Astrocyte of the spinal cord (primary cell): ENCODE results near the gene PHACTR3.

Experiments
- DNase-seq: peaks from one replicate; pipeline ENCODE4 v3.0.0; 2011; ENCODE audit warnings: low read depth, low spot score
- H3K4me3 ChIP-seq: 2 replicates; pipeline ENCODE4 v1.5.1; 2011; ENCODE audit warnings: low read depth, mild to moderate bottlenecking, low read length, moderate library complexity
- in situ Hi-C: cut with HindIII; loops from 2 replicates; pipeline ENCODE4 v1.10.0; 2017; ENCODE audit warnings: low sequenced_read_pairs
- TF ChIP-seq, protein P1 (sequence below): IDR thresholded peaks from 2 replicates; pipeline ENCODE4 v1.5.1; 2012; ENCODE audit warnings: low read depth, mild to moderate bottlenecking, low read length, inconsistent platforms

The PHACTR3 gene

DNA sequence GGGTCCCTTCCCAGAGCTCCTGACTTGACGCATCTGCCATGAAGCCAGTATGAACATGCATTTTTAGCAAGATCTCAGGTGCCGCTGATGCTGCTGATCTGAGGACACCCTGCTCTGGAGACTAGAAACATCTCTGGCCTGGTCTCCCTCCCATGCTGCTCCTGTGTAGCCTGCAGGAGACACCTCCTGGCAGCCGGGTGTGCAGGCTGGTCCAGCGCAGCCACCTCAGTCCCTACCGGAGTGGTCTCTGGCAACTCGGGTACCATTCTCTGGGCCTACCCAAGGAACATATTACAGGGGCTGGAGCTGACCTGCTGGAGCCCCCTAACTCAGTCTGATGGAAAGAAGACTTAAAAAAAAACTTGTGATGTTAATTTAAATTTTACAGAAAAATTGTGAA is 20.1 kb downstream of the PHACTR3 start:
- TF ChIP-seq, protein P1, sequence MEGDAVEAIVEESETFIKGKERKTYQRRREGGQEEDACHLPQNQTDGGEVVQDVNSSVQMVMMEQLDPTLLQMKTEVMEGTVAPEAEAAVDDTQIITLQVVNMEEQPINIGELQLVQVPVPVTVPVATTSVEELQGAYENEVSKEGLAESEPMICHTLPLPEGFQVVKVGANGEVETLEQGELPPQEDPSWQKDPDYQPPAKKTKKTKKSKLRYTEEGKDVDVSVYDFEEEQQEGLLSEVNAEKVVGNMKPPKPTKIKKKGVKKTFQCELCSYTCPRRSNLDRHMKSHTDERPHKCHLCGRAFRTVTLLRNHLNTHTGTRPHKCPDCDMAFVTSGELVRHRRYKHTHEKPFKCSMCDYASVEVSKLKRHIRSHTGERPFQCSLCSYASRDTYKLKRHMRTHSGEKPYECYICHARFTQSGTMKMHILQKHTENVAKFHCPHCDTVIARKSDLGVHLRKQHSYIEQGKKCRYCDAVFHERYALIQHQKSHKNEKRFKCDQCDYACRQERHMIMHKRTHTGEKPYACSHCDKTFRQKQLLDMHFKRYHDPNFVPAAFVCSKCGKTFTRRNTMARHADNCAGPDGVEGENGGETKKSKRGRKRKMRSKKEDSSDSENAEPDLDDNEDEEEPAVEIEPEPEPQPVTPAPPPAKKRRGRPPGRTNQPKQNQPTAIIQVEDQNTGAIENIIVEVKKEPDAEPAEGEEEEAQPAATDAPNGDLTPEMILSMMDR: no peak
- DNase-seq: no peak

DNA sequence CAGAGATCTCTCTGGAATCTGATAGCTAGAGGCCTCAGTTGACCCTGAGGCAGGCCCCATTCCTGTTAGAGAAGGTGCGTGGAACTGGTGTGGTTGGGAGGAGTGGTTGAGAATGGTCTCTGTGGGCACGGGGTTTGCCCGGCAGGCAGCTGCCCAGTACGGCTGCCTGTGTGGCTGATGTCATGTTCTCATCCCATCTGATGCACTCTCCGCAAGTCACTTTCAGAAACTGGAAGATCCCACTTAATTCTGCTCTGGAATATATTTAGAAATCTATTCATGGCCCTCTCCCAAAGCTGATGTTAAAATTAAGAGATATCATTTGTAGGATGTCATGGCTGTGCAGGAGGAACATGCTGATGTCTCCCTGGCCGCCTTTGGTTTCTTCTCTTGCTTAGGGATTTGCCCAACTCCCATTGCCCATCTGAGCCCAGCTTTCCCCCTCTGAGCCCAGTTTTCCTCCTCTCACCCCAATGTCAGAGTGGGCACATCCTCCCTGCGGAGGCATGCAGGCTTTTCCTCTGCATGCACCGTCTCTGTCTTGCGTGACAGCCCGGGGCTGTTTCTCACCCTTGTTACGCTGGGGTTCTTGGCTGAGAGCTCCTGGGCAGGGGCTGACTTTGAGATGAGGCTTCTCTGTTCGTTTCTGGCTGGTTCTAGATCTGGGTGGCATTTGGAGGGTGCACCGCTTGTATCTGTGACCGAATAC is 21.0 kb downstream of the PHACTR3 start:
- DNase-seq: no peak
- in situ Hi-C loops: no loop called here
- TF ChIP-seq, protein P1: no peak
- H3K4me3 ChIP-seq: no peak overlapping the region

More for the DNA sequence above, 20.1 kb downstream of the PHACTR3 start:
- H3K4me3 ChIP-seq: no peak overlapping the region
- in situ Hi-C loops: no loop called here

GRCh38 chr20:59627298-59627697 is 23.0 kb downstream of the PHACTR3 start:
- DNase-seq: no peak
- in situ Hi-C loops: no loop called here
- TF ChIP-seq, protein P1: no peak
- H3K4me3 ChIP-seq: no peak overlapping the region

- TF ChIP-seq, protein P1: no peak
- in situ Hi-C loops: no loop called here
- no peak for DNase-seq
- H3K4me3 ChIP-seq: no peak overlapping the region
Measured at GRCh38 chr20:59628171-59628570, 23.8 kb downstream of the PHACTR3 start.

GRCh38 chr20:59629141-59630045 is 25.1 kb downstream of the PHACTR3 start:
- no peak overlapping the region for H3K4me3 ChIP-seq
- in situ Hi-C loops: no loop called here
- TF ChIP-seq, protein P1: no peak
- no peak for DNase-seq

GRCh38 chr20:59630526-59630925 is 26.2 kb downstream of the PHACTR3 start:
- no peak for DNase-seq
- in situ Hi-C loops: no loop called here
- H3K4me3 ChIP-seq: no peak overlapping the region
- TF ChIP-seq, protein P1: no peak
